HL-60 (cell line): ENCODE data around the gene GLI3.

Source experiments
- POLR2AphosphoS5 ChIP-seq: IDR thresholded peaks from 2 replicates; pipeline ENCODE4 v1.6.1; 2012; ENCODE audit warnings: low read depth
- SPI1 ChIP-seq: IDR thresholded peaks from 2 replicates; pipeline ENCODE4 v1.6.1; 2012; ENCODE audit warnings: low read depth, mild to moderate bottlenecking, borderline replicate concordance
- TF ChIP-seq, protein P1 (sequence below): IDR thresholded peaks from one replicate; pipeline ENCODE4 v1.5.1; 2011; ENCODE audit warnings: low read length, control low read depth, inconsistent platforms; ENCODE audit not compliant: insufficient read depth
- TF ChIP-seq, protein P2 (sequence below): IDR thresholded peaks from 2 replicates; pipeline ENCODE4 v1.6.1; 2012; ENCODE audit warnings: low read depth; ENCODE audit not compliant: insufficient replicate concordance

DNA sequence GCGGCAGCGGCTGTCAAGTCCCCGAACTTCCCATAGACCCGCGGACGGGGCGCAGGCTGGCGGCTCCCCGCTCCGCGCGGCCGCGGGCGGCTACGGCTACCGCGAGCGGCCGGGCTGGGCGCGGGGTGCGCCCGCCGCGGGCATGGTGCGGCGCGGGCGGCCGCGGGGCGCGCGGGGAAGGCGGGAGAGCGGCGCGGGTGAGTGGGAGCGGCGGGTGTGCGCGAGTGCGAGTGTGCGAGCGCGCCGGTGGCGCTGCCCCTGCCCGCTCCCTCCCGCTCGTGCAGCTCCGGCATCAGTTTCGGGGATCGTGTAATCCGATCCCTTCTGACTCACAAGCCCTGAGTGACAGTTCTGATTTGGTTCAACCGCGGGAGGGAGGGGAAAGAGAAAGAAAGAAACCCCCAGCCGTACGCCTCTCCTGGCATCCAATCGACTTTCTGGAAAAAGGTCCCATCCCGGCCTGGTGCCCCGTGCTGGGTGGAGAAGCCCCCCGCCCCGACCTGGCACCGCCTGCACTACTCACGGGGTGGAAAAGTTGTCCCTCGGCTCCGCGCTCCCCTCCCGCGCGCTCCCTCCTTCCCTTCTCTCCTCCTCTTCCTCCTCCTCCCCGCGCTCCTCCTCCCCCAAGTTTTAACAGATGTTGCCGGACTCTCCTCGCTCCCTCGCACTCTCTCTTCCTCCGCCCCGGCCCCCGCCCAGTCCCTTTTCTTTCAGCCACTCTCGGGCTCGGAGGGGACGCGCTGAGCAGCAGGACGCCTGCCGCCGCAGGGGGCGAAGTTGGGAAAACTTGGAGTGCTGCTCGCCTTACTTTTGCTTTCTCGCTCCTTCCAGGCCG, at the start of gene GLI3:
- TF ChIP-seq POLR2AphosphoS5 (no peak), SPI1 (no peak)
- TF ChIP-seq, protein P1, sequence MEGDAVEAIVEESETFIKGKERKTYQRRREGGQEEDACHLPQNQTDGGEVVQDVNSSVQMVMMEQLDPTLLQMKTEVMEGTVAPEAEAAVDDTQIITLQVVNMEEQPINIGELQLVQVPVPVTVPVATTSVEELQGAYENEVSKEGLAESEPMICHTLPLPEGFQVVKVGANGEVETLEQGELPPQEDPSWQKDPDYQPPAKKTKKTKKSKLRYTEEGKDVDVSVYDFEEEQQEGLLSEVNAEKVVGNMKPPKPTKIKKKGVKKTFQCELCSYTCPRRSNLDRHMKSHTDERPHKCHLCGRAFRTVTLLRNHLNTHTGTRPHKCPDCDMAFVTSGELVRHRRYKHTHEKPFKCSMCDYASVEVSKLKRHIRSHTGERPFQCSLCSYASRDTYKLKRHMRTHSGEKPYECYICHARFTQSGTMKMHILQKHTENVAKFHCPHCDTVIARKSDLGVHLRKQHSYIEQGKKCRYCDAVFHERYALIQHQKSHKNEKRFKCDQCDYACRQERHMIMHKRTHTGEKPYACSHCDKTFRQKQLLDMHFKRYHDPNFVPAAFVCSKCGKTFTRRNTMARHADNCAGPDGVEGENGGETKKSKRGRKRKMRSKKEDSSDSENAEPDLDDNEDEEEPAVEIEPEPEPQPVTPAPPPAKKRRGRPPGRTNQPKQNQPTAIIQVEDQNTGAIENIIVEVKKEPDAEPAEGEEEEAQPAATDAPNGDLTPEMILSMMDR: no peak
- TF ChIP-seq, protein P2, sequence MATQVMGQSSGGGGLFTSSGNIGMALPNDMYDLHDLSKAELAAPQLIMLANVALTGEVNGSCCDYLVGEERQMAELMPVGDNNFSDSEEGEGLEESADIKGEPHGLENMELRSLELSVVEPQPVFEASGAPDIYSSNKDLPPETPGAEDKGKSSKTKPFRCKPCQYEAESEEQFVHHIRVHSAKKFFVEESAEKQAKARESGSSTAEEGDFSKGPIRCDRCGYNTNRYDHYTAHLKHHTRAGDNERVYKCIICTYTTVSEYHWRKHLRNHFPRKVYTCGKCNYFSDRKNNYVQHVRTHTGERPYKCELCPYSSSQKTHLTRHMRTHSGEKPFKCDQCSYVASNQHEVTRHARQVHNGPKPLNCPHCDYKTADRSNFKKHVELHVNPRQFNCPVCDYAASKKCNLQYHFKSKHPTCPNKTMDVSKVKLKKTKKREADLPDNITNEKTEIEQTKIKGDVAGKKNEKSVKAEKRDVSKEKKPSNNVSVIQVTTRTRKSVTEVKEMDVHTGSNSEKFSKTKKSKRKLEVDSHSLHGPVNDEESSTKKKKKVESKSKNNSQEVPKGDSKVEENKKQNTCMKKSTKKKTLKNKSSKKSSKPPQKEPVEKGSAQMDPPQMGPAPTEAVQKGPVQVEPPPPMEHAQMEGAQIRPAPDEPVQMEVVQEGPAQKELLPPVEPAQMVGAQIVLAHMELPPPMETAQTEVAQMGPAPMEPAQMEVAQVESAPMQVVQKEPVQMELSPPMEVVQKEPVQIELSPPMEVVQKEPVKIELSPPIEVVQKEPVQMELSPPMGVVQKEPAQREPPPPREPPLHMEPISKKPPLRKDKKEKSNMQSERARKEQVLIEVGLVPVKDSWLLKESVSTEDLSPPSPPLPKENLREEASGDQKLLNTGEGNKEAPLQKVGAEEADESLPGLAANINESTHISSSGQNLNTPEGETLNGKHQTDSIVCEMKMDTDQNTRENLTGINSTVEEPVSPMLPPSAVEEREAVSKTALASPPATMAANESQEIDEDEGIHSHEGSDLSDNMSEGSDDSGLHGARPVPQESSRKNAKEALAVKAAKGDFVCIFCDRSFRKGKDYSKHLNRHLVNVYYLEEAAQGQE: no peak
